ENCODE measurements around the gene CASZ1.

- TF ChIP-seq CTCF (IDR thresholded peaks at IDR 0.05; ENCODE audit: insufficient read depth, low read length) (no peak), POLR2AphosphoS5 (IDR thresholded peaks at IDR 0.05; ENCODE audit: low read depth) (no peak), GABPA (IDR thresholded peaks at IDR 0.05; ENCODE audit: low read depth) (no peak), SPI1 (IDR thresholded peaks at IDR 0.05; ENCODE audit: borderline replicate concordance, low read depth) (no peak), REST (IDR thresholded peaks at IDR 0.05; ENCODE audit: insufficient replicate concordance, low read depth) (no peak)
These were observed 22.9 kb upstream of the CASZ1 start for GRCh38 chr1:10819198-10819901.
